ENCODE data around the gene HTATIP2. TPM values are rescaled to one million over a fixed set of nuclear protein-coding genes. Genes with fewer than 3 reads are reported as not detected.
A peak's percentile ranks its signal among the peaks of the same experiment; 100 is the strongest.
"Not testable (repeated sequence)": the region's sequence is repeated elsewhere in the genome, so short reads cannot be mapped to it uniquely, and the experiment has no call there.

HTATIP2 gene
- total and polyA plus RNA-seq, 3 experiments from 2014 or later: 49.6 to 52.4 (median 50.7) TPM

DNA sequence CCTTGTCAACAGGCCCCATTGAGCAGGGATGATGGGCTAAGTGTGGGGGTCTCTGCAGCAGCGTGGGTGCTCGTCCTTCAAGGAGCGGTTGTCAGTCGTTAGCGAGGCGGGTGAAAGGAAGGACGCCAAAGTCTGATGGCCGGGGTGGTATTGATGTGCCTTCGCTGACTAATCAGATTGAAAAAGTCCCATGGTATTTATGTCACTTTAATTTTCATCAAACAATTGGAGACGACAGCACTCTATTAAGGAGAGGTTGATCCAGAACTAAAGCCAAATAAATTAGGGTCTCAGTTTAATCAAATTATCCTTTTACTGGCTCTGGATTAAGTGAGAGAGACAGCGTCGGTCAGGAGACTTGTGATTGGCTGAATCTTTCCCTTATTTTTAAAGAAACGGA is 9.6 kb downstream of the HTATIP2 start:
- Mint-ChIP-seq H3K36me3 (peaks cover 0 to 68% (median 11%) of the 10 kb centered on the region in 3 donors), H3K4me3 (no peak overlapping the region), H3K4me1 (peaks cover 2 to 27% (median 17%) of the 10 kb centered on the region in 3 donors), H3K27ac (peak overlapping the region in 1 of 8 donors; percentile 83), H3K9me3 (no peaks in the 10 kb centered on the region), H3K27me3 (no peaks in the 10 kb centered on the region)
- POLR2A ChIA-PET: no interaction called here
- Histone ChIP-seq H3K4me3 (ENCODE audit: low read length) (no peak overlapping the region), H3K27me3 (ENCODE audit: insufficient read depth, low read length, poor library complexity, severe bottlenecking) (no peaks in the 10 kb centered on the region), H3K36me3 (ENCODE audit: insufficient read depth, low read length) (no peaks in the 10 kb centered on the region), H3K27ac (ENCODE audit: low read depth, low read length) (no peak overlapping the region), H3K4me1 (ENCODE audit: insufficient read depth, low read length) (peaks cover 3% of the 10 kb centered on the region), H3K9me3 (ENCODE audit: low read length) (no peaks in the 10 kb centered on the region)
- no peak for DNase-seq
- CTCF ChIA-PET: interaction anchor here (1.1 kb wide), 1 partner anchor 12 kb away, joined by 3 read pairs; no protein-coding TSS in a partner anchor

GRCh38 chr11:20373568-20374209 is 10.2 kb downstream of the HTATIP2 start:
- peak overlapping the region in 2 of 8 donors; percentile 25 to 64 for H3K27ac Mint-ChIP-seq
- POLR2A ChIA-PET: no interaction called here
- CTCF ChIA-PET: interaction anchor here (1.3 kb wide), 1 partner anchor 10 kb away, joined by 3 read pairs; no protein-coding TSS in a partner anchor

GRCh38 chr11:20374741-20375300 is 11.3 kb downstream of the HTATIP2 start:
- POLR2A ChIA-PET: no interaction called here

More at GRCh38 chr11:20373568-20374209, 10.2 kb downstream of the HTATIP2 start:
- Histone ChIP-seq H3K27ac (ENCODE audit: low read depth, low read length) (no peak overlapping the region), H3K9me3 (ENCODE audit: low read length) (no peaks in the 10 kb centered on the region), H3K36me3 (ENCODE audit: insufficient read depth, low read length) (no peaks in the 10 kb centered on the region), H3K4me3 (ENCODE audit: low read length) (no peak overlapping the region), H3K27me3 (ENCODE audit: insufficient read depth, low read length, poor library complexity, severe bottlenecking) (no peaks in the 10 kb centered on the region), H3K4me1 (ENCODE audit: insufficient read depth, low read length) (no peaks in the 10 kb centered on the region)
- Mint-ChIP-seq H3K36me3 (peaks cover 0 to 69% (median 10%) of the 10 kb centered on the region in 3 donors), H3K4me3 (no peak overlapping the region), H3K9me3 (no peaks in the 10 kb centered on the region), H3K4me1 (peaks cover 0 to 22% (median 11%) of the 10 kb centered on the region in 3 donors), H3K27me3 (no peaks in the 10 kb centered on the region)
- DNase-seq: no peak

DNA sequence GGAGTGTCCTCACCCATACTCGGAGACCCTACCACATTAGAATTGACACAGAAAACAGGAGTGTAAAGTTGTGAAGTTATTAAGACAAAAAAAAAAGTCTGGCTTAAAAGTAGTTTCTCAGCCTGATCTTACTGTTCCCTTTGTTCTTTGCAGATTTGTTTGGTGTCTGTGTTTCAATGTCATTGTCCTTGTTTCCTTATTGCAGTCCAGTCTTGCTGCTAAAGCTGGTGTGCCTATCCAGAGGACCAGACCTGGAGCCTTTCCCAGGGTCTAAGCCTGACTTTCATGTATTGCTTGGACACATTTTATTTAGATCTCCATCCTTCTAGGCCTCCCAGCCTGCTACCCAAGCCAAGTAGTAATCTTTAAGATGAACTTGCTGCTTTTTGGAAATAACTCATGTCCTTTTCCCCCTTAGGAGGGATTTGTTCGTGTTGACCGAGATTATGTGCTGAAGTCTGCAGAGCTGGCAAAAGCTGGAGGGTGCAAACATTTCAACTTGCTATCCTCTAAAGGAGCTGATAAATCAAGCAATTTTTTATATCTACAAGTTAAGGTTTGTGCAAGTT is 12.7 kb downstream of the HTATIP2 start:
- peaks cover 0 to 9% (median 8%) of the 10 kb centered on the region in 3 donors for H3K4me1 Mint-ChIP-seq
- Histone ChIP-seq H3K36me3 (ENCODE audit: insufficient read depth, low read length) (peaks cover 7% of the 10 kb centered on the region), H3K4me3 (ENCODE audit: low read length) (no peak overlapping the region), H3K4me1 (ENCODE audit: insufficient read depth, low read length) (no peaks in the 10 kb centered on the region), H3K9me3 (ENCODE audit: low read length) (no peaks in the 10 kb centered on the region), H3K27me3 (ENCODE audit: insufficient read depth, low read length, poor library complexity, severe bottlenecking) (no peaks in the 10 kb centered on the region), H3K27ac (ENCODE audit: low read depth, low read length) (no peak overlapping the region)
- H3K4me3 Mint-ChIP-seq: no peak overlapping the region
- no peaks in the 10 kb centered on the region for H3K27me3 Mint-ChIP-seq
- peaks cover 0 to 74% (median 8%) of the 10 kb centered on the region in 3 donors for H3K36me3 Mint-ChIP-seq
- no peaks in the 10 kb centered on the region for H3K9me3 Mint-ChIP-seq
- ChIA-PET CTCF (no interaction called here), POLR2A (no interaction called here)
- no peak for DNase-seq
- peak overlapping the region in 1 of 8 donors; percentile 46 for H3K27ac Mint-ChIP-seq

More at GRCh38 chr11:20374741-20375300, 11.3 kb downstream of the HTATIP2 start:
- no peaks in the 10 kb centered on the region for H3K4me1 ChIP-seq (ENCODE audit: insufficient read depth, low read length)
- peaks cover 0 to 13% (median 8%) of the 10 kb centered on the region in 3 donors for H3K4me1 Mint-ChIP-seq
- peak overlapping the region in 2 of 8 donors; percentile 51 to 53 for H3K27ac Mint-ChIP-seq
- H3K36me3 ChIP-seq (ENCODE audit: insufficient read depth, low read length): peaks cover 7% of the 10 kb centered on the region
- H3K4me3 ChIP-seq (ENCODE audit: low read length): no peak overlapping the region
- CTCF ChIA-PET: interaction anchor here (1.3 kb wide), 1 partner anchor 11 kb away, joined by 3 read pairs; no protein-coding TSS in a partner anchor
- no peak overlapping the region for H3K27ac ChIP-seq (ENCODE audit: low read depth, low read length)
- no peaks in the 10 kb centered on the region for H3K9me3 ChIP-seq (ENCODE audit: low read length)
- DNase-seq: no peak
- H3K36me3 Mint-ChIP-seq: peaks cover 0 to 74% (median 10%) of the 10 kb centered on the region in 3 donors
- no peaks in the 10 kb centered on the region for H3K27me3 ChIP-seq (ENCODE audit: insufficient read depth, low read length, poor library complexity, severe bottlenecking)
- no peaks in the 10 kb centered on the region for H3K9me3 Mint-ChIP-seq
- no peak overlapping the region for H3K4me3 Mint-ChIP-seq
- H3K27me3 Mint-ChIP-seq: no peaks in the 10 kb centered on the region

DNA sequence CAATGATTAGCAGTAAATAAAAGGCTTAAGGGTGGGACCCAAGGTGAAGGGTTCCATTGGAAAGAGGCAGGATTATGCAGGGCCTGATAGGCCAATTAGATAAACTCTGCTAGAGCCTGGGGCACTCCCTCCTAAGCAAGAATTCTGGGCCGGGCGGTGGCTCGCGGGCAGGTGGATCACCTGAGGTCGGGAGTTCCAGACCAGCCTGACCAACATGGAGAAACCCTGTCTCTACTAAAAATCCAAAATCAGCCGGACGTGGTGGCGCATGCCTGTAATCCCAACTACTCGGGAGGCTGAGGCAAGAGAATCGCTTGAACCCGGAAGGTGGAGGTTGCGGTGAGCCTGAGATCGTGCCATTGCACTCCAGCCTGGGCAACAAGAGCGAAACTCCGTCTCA is 22.5 kb downstream of the HTATIP2 start:
- H3K27me3 ChIP-seq (ENCODE audit: insufficient read depth, low read length, poor library complexity, severe bottlenecking); H3K36me3 ChIP-seq (ENCODE audit: insufficient read depth, low read length); H3K27me3 Mint-ChIP-seq; H3K27ac ChIP-seq (ENCODE audit: low read depth, low read length); H3K4me3 ChIP-seq (ENCODE audit: low read length); POLR2A ChIA-PET; H3K9me3 Mint-ChIP-seq; H3K9me3 ChIP-seq (ENCODE audit: low read length): not testable (repeated sequence)
- H3K36me3 Mint-ChIP-seq: peaks cover 0 to 40% (median 8%) of the 10 kb centered on the region in 3 donors
- peak overlapping the region in 7 of 8 donors; percentile 61 to 100 (median 99) for H3K27ac Mint-ChIP-seq
- H3K4me1 ChIP-seq (ENCODE audit: insufficient read depth, low read length): peaks cover 21% of the 10 kb centered on the region
- CTCF ChIA-PET: interaction anchor here (1.0 to 2.0 kb wide), 4 partner anchors 11 to 726 kb away, joined by 3 to 5 read pairs (median 3); no protein-coding TSS in a partner anchor
- H3K4me1 Mint-ChIP-seq: peaks cover 23 to 39% (median 32%) of the 10 kb centered on the region in 3 donors
- H3K4me3 Mint-ChIP-seq: peak overlapping the region; percentile 42 to 99 (median 98)
- peak in 1 of 5 donors; percentile 49 for DNase-seq

DNA sequence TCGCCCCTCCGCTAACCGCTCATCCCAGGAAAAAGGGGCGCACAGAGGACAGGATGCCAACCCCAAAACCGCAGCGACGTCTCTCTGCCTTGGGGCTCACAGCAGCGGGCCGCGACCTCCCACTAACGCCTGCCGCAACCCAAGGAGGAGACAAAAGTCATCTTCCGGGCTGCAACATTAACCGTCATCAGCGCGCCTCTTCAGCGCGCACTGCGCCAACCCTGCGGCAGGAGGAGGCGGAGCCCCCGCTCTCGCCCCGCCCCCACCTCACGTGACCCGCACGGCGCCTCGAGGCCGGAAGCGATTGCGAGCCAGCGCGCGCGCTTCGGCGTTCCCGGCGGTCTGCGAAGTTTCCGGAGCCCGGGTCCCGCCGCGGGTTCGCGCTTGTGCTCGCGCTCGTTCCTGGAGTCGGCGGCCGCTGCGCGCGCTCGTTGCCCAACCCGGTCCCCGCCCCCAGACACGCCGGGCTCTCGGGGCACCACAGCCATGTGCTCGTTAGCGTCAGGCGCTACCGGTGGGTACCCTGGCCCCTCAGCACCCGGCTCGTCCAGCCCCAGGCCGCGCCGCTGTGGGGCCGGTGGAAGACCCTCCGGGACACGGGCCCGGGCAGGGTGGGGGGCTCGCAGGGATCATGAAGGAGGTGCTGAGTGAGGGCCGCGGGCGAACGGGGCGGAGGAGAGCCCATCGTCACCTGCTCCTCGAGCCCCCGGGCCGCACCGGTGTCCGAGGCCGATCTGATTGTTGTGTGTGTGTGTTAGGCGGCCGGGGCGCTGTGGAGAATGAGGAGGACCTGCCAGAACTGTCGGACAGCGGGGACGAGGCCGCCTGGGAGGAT is 24.0 kb downstream of the HTATIP2 start, which contains the start of gene PRMT3:
Gene PRMT3 (plus strand): TSS at position 456 of the 835 bp plus-strand sequence. CDS start 31 bp downstream, at position 487.
- Histone ChIP-seq H3K27ac (ENCODE audit: low read depth, low read length) (peak within 1 kb of the TSS; percentile 95), H3K36me3 (ENCODE audit: insufficient read depth, low read length) (peaks cover 1% of the 10 kb centered on the region), H3K9me3 (ENCODE audit: low read length) (no peaks in the 10 kb centered on the region), H3K27me3 (ENCODE audit: insufficient read depth, low read length, poor library complexity, severe bottlenecking) (no peaks in the 10 kb centered on the region), H3K4me1 (ENCODE audit: insufficient read depth, low read length) (peaks cover 21% of the 10 kb centered on the region), H3K4me3 (ENCODE audit: low read length) (peak within 1 kb of the TSS; percentile 85)
- H3K4me3 Mint-ChIP-seq: peak within 1 kb of the TSS; percentile 95 to 99 (median 98)
- ChIA-PET POLR2A (no interaction called here), CTCF (interaction anchor here (0.7 to 2.0 kb wide), 9 partner anchors 9 to 728 kb away, joined by 3 to 5 read pairs (median 3); no protein-coding TSS in a partner anchor)
- H3K27ac Mint-ChIP-seq: peak within 1 kb of the TSS; percentile 96 to 100 (median 99)
- DNase-seq: peak; percentile 96 to 98 (median 98)
- H3K9me3 Mint-ChIP-seq: no peaks in the 10 kb centered on the region
- peaks cover 23 to 41% (median 37%) of the 10 kb centered on the region in 3 donors for H3K4me1 Mint-ChIP-seq
- peaks cover 0 to 38% (median 6%) of the 10 kb centered on the region in 3 donors for H3K36me3 Mint-ChIP-seq
- H3K27me3 Mint-ChIP-seq: peaks cover 0 to 3% of the 10 kb centered on the region in 2 donors
